Chondrocyte (in vitro differentiated cells): Measurements from ENCODE around the gene TNNI2. TPM values are rescaled to one million over a fixed set of nuclear protein-coding genes. Genes with fewer than 3 reads are reported as not detected.

Experiments used
- DNase-seq: peaks from one replicate; pipeline ENCODE4 v3.0.0; 2021; ENCODE audit warnings: mixed read lengths, low spot score
- H3K27ac Mint-ChIP-seq: one replicate; pipeline ENCODE4 v1.8.0; 2021; ENCODE audit warnings: mild to moderate bottlenecking, moderate library complexity, mixed read lengths; ENCODE audit not compliant: unreplicated experiment
- H3K27me3 Mint-ChIP-seq: 2 replicates; pipeline ENCODE4 v1.8.0; 2021; ENCODE audit warnings: low read depth, mixed read lengths
- H3K36me3 Mint-ChIP-seq: 2 replicates; pipeline ENCODE4 v1.8.0; 2021; ENCODE audit warnings: low read depth, mixed read lengths
- H3K4me1 Mint-ChIP-seq: 2 replicates; pipeline ENCODE4 v1.8.0; 2021; ENCODE audit warnings: low read depth, mild to moderate bottlenecking, mixed read lengths
- H3K4me3 Mint-ChIP-seq: one replicate; pipeline ENCODE4 v1.8.0; 2021; ENCODE audit warnings: mild to moderate bottlenecking, moderate library complexity, mixed read lengths; ENCODE audit not compliant: unreplicated experiment
- H3K9me3 Mint-ChIP-seq: 2 replicates; pipeline ENCODE4 v1.8.0; 2021; ENCODE audit warnings: low read depth, mixed read lengths
- CTCF ChIP-seq: fragments of 200-600 bp; sonication (generic); IDR thresholded peaks from 2 replicates; pipeline ENCODE4 v1.5.0; 2021; ENCODE audit warnings: antibody characterized with exemption, mild to moderate bottlenecking, moderate library complexity
- total RNA-seq: library from RNA; stranded (reverse); gene quantifications from 3 replicates; pipeline ENCODE4 v1.2.1, GENCODE V29; 2021

TNNI2 gene
- total RNA-seq, 1 donor from 2014 or later, result 1.3 TPM

DNA sequence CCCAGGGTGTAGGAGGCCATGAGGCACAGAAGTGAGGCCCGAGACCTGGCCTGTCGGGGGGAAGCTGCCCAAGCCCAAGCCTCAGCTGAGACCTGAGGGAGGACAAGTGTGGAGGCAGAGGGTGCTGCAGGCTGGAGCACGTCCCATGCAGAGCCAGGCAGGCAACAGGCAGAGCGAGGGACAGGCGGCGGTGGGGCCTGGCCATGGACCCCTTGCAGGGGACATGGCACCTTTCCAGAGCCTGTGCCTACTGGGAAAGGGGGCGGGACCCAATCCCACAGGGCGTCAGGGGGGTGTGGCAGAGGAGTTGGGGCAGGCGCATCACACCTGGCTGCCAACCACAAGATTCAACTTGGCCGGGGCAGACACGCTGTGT lies 4.3 kb downstream of the TNNI2 start:
- no peak overlapping the region for H3K27ac Mint-ChIP-seq
- no peaks in the 10 kb centered on the region for H3K36me3 Mint-ChIP-seq
- H3K4me1 Mint-ChIP-seq, result peaks cover 13% of the 10 kb centered on the region
- TF ChIP-seq CTCF, result no peak
- DNase-seq, result no peak
- no peaks in the 10 kb centered on the region for H3K9me3 Mint-ChIP-seq
- H3K4me3 Mint-ChIP-seq, result no peak overlapping the region
- no peaks in the 10 kb centered on the region for H3K27me3 Mint-ChIP-seq

- Mint-ChIP-seq H3K4me1 (peaks cover 13% of the 10 kb centered on the region), H3K4me3 (no peak overlapping the region), H3K36me3 (no peaks in the 10 kb centered on the region), H3K27me3 (no peaks in the 10 kb centered on the region), H3K9me3 (no peaks in the 10 kb centered on the region), H3K27ac (no peak overlapping the region)
- DNase-seq, result no peak
- TF ChIP-seq CTCF, result no peak
These were observed 5.0 kb downstream of the TNNI2 start for GRCh38 chr11:1843796-1844195.

DNA sequence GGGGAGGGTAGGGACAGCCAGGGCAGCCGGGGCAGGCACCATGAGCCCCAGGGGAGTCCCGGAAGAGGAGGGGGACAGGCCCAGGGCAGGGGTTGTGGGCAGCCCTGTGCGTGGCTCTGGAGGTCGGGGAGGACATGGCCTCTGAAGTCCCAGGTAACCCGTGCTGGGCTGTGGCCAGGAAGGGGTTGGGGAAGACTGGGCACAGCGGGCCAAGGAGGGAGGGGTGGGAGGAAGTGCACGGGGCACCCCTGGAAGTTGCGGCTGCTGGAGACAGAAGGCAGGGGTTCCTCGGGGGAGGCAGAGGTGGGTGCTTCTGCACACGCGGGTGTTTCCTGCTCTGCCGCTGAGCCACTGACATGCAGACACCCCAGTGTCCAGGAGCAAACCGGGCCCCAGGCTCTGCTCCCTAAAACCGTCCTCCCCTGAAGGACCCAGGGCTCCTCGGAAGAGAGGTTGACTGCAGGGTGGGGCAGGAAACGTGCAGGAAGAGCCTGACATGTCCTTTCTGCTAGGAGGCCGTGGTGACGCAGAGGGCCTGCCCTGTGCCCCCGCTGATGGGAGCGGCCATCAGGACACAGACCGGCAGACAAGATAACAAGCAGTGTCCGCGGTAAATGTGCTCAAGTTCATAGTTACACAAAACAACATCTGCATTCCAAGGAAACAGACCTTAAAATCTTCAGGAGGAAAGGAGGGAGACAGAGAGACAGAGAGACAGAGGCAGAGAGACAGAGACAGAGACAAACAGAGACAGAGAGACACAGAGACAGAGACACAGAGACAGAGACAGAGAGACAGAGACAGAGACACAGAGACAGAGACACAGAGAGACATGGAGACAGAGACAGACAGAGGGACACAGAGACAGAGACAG lies 5.7 kb downstream of the TNNI2 start:
- Mint-ChIP-seq H3K9me3 (no peaks in the 10 kb centered on the region), H3K27ac (no peak overlapping the region), H3K4me3 (no peak overlapping the region), H3K4me1 (peaks cover 13% of the 10 kb centered on the region), H3K36me3 (no peaks in the 10 kb centered on the region), H3K27me3 (no peaks in the 10 kb centered on the region)
- TF ChIP-seq CTCF, result no peak
- DNase-seq, result no peak

- Mint-ChIP-seq H3K36me3 (no peaks in the 10 kb centered on the region), H3K27me3 (no peaks in the 10 kb centered on the region), H3K27ac (no peak overlapping the region), H3K9me3 (no peaks in the 10 kb centered on the region), H3K4me3 (no peak overlapping the region), H3K4me1 (peaks cover 13% of the 10 kb centered on the region)
- no peak for TF ChIP-seq CTCF
- no peak for DNase-seq
These were observed 6.3 kb downstream of the TNNI2 start for GRCh38 chr11:1845095-1845429.

GRCh38 chr11:1845561-1846452 lies 7.0 kb downstream of the TNNI2 start:
- no peak for TF ChIP-seq CTCF
- H3K27ac Mint-ChIP-seq, result no peak overlapping the region
- H3K4me1 Mint-ChIP-seq, result peaks cover 13% of the 10 kb centered on the region

More at GRCh38 chr11:1845561-1846452, 7.0 kb downstream of the TNNI2 start:
- no peaks in the 10 kb centered on the region for H3K27me3 Mint-ChIP-seq
- no peak for DNase-seq
- no peak overlapping the region for H3K4me3 Mint-ChIP-seq
- H3K36me3 Mint-ChIP-seq, result no peaks in the 10 kb centered on the region
- H3K9me3 Mint-ChIP-seq, result no peaks in the 10 kb centered on the region
